ENCODE data around the gene ZC3H12C.

The ZC3H12C gene

DNA sequence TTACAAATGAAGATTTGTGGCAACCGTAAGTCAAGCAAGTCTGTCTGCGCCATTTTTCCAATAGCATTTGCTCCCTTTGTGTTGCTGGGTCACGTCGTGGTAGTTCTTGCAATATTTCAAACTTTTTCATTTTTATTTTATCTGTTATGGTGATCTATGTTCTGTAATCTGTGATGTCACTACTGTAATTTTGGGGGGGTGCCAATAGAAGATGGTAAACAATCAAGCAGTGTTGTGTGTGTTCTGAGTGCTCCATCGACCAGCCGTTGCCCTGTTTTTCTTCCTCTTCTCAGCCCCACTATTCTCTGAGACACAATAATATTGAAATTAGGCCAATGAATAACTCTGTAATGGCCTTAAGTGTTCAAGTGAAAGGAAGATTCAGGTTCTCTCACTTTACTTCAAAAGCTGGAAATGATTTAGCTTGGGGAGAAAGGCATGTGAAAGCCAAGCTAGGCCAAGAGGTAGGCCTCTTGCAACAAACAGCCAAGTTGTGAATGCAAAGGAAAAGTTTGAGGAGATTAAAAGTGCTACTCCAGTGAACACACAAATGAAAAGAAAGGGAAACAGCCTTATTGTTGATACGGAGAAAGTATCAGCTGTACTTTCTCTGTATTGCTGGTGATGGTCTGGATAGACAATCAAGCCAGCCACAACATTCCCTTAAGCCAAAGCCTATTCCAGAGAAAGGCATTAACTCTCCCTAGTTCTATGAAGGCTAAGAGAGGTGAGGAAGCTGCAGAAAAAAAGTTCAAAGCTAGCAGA is 7.5 kb downstream of the ZC3H12C start:
- no peak for ATAC-seq

DNA sequence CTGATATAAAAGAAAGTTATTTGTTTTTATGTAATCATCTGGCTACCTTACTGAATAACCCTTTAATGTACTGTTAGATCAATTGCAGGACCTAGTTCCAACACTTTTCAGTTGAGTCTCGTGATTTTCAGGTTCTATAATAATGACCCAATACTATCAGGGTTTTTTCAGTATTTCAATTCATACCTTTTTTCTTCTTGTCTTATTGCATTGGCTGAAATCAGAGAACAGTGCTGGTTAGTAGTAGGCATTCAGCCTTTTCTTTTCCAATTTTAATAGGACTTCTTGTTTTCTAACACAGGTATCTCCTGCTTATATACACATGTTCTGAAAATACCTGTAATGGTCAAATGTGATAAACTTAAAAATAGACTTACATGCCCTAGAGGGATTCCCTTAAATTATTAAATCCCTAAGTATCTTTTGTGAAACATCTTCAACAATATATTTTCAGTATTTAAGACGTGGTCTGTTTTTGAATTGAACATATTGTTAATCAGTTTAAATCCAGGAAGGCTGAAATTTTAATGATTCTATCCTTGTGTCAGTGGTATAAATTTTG is 13.6 kb downstream of the ZC3H12C start:
- no peak for ATAC-seq

- no peak for ATAC-seq
Observed at GRCh38 chr11:110110854-110111253, 17.7 kb downstream of the ZC3H12C start.

DNA sequence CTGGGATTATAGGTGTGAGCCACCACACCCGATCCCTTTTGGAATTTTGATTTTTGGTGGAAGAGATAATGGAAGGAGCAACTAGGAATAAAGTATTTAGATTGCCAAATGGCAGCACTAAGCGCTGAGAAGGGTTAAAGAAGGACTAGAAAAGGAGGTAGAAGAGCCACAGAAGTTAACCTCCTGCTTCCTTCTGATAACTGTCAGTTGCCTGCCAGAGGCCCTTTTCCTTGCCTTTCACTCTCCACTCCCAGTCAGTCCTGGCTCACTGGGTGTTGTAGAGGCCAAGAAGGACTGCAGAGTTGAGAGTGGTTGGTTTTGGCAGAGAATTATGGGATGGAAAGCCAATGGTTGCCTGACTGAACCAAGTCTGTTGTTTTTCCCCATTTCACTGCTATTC is 19.3 kb downstream of the ZC3H12C start:
- ATAC-seq: no peak

DNA sequence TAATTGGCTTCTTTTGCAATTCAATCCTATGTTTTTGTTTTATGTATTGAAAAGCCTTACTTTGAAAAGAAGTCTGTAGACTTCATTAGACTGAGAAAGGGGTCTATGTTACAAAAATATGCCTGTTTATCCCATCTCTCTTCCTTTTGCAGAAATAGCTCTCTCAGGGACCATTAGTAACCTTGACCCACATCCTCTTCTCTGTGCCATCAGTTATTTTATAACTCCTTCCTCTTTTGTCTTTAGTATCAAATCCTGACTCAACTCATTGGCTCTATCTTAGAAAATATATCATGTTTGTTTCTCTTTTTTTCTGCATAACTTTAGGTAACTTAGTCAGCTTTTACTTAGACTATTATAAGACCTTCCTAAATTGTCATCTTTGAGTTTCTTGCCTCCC is 20.3 kb downstream of the ZC3H12C start:
- no peak for ATAC-seq

- no peak for ATAC-seq
Observed at GRCh38 chr11:110113973-110114372, 20.8 kb downstream of the ZC3H12C start.

GRCh38 chr11:110119317-110119716 is 26.1 kb downstream of the ZC3H12C start:
- no peak for ATAC-seq

DNA sequence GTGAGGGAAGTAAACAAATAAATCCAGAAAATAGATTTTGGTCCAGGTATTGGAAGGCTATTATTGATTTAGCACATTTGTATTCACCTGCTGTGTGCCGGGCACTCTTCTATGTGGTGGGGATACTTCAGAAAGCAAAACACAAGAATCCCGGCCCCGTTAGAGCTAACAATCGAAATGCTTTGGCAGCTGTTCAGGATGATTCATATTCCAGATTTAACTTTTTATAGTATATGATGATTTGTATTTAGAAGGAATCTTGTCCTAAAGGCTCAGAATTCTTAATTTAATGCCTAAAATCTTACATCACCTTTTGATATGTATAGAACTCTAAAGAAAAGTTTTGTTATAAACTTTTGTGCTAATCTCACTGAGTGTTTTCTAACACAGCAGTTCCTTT is 28.0 kb downstream of the ZC3H12C start:
- ATAC-seq: no peak

DNA sequence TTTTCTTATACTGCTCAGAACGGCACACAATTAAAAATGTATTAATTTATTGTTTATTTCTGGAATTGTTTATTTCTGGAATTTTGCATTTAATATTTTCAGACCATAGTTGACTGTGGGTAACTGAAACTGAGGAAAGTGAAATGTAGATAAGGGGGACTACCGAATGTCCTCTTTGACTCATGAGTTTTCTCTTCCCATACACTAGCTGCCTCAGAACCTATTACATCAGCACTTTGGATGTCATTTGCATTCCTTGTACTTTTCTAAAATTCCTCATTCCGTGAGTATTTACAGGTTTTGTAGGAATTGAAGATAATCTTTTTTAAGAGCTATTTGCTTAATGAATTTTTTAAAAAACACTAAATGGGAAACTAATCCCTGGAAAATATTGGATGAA is 29.8 kb downstream of the ZC3H12C start:
- ATAC-seq: no peak

DNA sequence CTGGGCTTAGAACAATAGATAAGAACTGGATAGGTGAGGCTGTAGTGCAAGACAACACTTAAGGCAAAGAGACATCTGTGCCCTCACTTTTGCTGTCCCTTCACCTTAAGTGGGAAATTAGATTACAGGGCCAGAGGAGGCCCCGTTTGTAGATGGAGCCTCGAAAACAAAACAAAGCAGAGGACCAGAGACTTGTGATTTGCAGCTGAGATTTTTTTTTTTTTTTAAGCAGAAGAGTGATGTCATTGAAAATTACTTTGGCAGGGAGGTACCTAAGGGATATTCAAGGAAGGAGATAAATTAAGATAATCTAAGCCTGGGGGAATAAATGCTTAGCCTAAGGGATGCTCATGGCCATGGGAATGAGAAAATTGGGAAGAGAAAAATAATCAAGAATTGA is 31.4 kb downstream of the ZC3H12C start:
- ATAC-seq: no peak

DNA sequence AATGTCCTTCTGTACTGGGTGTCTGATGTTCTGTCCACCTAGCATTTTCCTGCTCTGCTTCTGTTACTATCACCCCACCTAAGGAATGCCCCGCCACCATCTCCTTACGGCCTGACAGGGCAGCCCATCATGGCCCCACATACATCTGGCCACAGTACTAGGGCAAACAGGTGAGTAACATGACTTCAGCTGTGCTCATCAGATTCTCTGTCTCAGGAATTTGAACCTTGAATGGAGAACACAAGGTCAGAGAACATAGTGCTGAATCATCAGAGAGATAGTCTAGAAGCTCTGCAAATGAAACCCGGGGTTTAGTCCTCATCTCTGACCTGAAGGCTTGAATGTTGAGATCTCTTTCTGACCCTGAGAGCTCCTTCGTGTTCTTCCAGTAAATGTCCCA is 32.4 kb downstream of the ZC3H12C start:
- ATAC-seq: no peak

GRCh38 chr11:110126936-110127335 is 33.7 kb downstream of the ZC3H12C start:
- ATAC-seq: no peak

DNA sequence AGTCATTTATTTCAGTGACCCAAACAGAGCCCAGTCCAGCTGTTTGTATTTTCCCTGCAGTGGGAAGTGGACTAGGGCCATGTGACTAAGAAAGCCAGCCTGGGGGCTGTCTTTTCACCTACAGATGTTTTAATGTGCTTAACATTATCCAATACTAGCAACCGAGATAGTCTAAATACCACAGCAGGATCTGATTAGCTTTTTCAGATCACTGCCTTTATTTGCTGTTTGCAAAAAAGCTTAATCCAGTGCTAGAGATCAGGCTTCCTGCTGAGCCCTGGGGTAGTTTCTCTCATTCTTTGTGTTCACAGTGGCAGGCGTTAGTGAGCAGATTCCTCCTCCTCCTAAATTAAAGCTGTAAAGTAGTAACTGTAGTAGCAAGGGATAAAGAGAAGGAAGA is 35.0 kb downstream of the ZC3H12C start:
- no peak for ATAC-seq

GRCh38 chr11:110130642-110131238 is 37.5 kb downstream of the ZC3H12C start:
- ATAC-seq: no peak

GRCh38 chr11:110131386-110132123 is 38.4 kb downstream of the ZC3H12C start:
- no peak for ATAC-seq

GRCh38 chr11:110133160-110133559 is 40.0 kb downstream of the ZC3H12C start:
- ATAC-seq: no peak

DNA sequence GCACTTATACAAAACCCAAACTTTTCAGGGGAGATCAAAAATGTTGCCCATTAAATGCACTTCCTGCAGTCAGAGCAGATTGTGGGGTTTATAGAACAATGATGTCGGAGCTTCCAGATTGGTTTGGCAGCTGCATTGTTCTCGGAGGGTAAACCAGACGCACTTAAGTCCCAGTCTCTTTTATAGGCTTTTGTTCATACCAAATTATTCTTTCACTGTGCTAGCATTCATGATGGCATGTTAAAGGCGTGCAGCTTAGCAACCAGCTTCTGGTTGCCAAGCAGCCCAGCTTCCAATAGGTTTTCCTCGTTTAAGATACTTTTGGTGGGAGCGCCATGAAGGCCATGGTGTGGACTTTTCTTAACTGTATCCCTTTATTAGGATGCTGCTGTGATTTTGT is 40.9 kb downstream of the ZC3H12C start:
- no peak for ATAC-seq

GRCh38 chr11:110141812-110142211 is 48.6 kb downstream of the ZC3H12C start:
- no peak for ATAC-seq

DNA sequence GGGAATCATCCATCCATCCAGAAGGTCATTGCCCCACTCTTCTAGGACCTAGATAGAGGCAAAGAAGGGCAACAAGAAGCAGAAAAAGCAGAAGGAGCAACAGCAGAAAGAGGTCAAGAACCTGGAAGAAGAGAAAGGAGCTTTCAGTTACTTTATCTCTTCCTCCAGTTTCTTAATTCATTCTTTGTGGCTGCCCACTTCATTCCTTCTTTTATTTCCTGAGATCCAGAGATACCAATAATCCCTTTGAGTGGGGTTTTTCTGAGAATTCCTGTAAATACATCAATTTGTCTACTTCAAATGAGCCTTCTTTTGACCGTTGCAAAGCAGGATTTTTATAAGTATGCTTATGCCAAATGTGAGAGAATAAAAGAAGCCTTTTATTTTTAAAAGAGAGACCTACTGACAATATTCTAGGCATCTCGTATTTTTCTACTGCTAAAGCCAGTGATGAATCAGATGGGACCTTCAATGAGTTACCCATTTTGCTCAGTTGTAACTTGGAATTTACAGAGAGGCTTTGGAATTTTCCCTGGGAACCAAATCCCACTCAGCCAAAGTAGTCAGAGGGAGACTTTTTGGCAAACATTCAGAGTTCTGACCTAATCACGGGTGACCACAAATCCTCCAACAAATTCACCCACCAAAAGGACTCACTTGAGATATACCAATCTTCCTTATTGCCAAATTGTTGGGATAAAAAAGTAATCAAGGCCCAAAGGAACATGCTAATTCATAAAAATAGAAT is 54.9 kb downstream of the ZC3H12C start:
- no peak for ATAC-seq

DNA sequence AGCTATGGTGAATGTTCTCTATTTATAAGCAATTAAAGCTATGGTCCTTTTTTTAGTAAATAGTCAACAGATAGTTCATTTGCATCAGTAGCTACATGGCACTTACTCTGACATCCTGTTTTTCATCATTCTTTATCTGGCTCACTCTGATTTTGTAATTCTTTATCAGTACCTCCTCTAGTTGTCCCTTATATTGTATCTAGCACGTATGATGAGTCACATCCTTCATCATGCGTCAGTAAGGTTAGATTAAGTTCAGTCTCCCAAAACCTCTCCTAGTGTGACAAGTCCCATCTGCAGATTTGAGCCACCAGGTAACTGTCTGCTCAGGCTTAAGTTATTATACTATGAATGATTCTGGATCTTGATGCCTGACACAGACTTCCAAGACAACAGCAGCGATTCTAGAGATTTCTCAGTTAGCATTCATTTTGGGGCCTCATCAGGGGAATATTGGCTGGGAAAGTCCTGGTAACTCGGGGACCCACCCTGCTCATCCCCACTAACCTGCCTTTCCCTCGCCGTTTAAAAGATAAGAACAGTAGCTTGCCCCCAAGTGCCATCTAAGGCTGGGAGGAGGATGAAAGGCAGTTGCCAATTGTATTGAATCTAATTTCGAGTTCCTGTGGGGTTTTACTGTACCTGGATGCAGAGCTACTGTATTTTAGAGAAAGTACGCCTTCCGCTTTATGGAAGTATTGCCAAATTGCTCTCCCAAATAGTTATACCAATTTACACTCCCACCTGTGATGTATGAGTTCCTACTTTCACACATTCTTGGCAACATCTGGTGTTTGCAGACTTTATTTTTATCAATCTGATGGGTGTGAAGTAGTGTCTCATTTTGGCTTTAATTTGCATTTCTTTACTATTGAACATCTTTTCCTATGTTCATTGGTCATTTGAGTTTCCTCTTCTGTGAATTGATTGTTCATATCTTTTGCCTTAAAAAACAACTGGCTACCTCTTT is 55.9 kb downstream of the ZC3H12C start:
- peak; percentile 92 to 93 for ATAC-seq

DNA sequence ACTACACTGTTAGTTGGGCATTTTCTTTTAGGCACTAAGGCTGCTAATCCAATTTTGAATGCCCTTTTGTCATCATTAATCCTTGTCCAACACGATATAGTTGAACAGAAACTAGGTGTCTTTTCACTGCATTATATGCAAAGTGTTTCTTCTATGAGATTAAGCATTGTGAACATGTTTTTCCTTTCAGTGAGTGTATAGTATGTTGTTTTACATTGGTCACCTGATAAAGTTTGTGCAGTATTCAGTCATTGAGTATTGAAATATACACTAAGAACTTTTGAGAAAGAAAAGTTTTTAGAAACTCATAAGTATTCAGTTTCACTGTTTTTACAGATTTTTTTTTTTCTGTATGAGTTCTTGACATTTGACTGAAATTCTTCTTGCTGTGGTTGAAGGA is 59.0 kb downstream of the ZC3H12C start:
- no peak for ATAC-seq

- no peak for ATAC-seq
Observed at GRCh38 chr11:110153474-110153873, 60.3 kb downstream of the ZC3H12C start.

Data from activated CD4-positive, CD25-positive, alpha-beta regulatory T cell treated with anti-CD3 and anti-CD28 coated beads, Interleukin-2, amount 50 U/mL, for 24 hours (primary cell).